ENCODE measurements around the gene POMGNT1. TPM values are rescaled to one million over a fixed set of nuclear protein-coding genes. Genes with fewer than 3 reads are reported as not detected.

Gene POMGNT1
- total and polyA plus RNA-seq, 2 of the 13 experiments (the other 11 are each of a cell fraction or from before 2014, with no cell fraction given) = 33.9 to 46.8 TPM

GRCh38 chr1:46247436-46248121 is 49.3 kb upstream of the POMGNT1 start, which contains the start of gene RAD54L:
RAD54L (plus strand) TSS chr1:46247763; CDS start chr1:46248406, 643 bp downstream.
- DNase-seq (ENCODE audit: low spot score) = peak; percentile 97
- H2AFZ ChIP-seq (ENCODE audit: low read length) = peak within 1 kb of the TSS; percentile 97
- peak; percentile 89 for ATAC-seq
- intact Hi-C loops (cut with micrococcal nuclease; ENCODE audit: unreplicated experiment) (loop anchor here (5.0 kb wide), 1 partner anchor 55 kb away; the partner anchor contains the start of genes LRRC41 and UQCRH), in situ Hi-C loops (cut with HindIII; ENCODE audit: extremely low pct_ligation_motif_present, low pct_unique_long_range_greater_than_20kb) (no loop called here)
- H3K9ac ChIP-seq (ENCODE audit: insufficient read depth, low read depth, low read length) = peak within 1 kb of the TSS; percentile 90
- peaks cover 69% of the 10 kb centered on the region for H3K4me1 ChIP-seq (ENCODE audit: insufficient read depth, low read length)
- no peaks in the 10 kb centered on the region; a peak in 1 of 5 replicates for H3K27me3 ChIP-seq (ENCODE audit: control insufficient read depth in 1 of 2, insufficient read depth in 2 of 2, low read length in 2 of 2)
- H3K4me2 ChIP-seq (ENCODE audit: low read depth, low read length) = peak within 1 kb of the TSS; percentile 94
- WGBS (ENCODE audit: low lambda C conversion rate) = 3% methylated on average over 36 of the region's 49 CpGs
- H3K9me3 ChIP-seq (ENCODE audit: low read length) = no peaks in the 10 kb centered on the region
- peak; percentile 81 for FAIRE-seq
- no TSS peak for BruUV-seq (replicated peaks)
- peak within 1 kb of the TSS; percentile 92 for H3K27ac ChIP-seq (ENCODE audit: extremely low read length, insufficient read depth, low read length)
- H3K4me3 ChIP-seq (replicated peaks in 1 of 3; ENCODE audit: insufficient read depth in 1 of 3, low read depth in 2 of 3, low read length in 3 of 3) = peak within 1 kb of the TSS; percentile 85 to 88 (median 85)
- POLR2A ChIA-PET = interaction anchor here (0.6 to 1.9 kb wide), 13 partner anchors 17 to 726 kb away, joined by 3 to 21 read pairs (median 4); partner anchors contain the start of genes LRRC41, PIK3R3, POMGNT1 and PRDX1
- no peaks in the 10 kb centered on the region for H4K20me1 ChIP-seq (ENCODE audit: insufficient read depth, low read length)
- peaks cover 11 to 27% of the 10 kb centered on the region in 2 experiments for H3K36me3 ChIP-seq (replicated peaks in 1 of 2; ENCODE audit: control insufficient read depth in 1 of 2, insufficient read depth in 2 of 2, low read length in 2 of 2)
- CTCF ChIA-PET (ENCODE audit: low intra/inter-chr PET ratio, low total read pairs) = no interaction called here
- peaks cover 29% of the 10 kb centered on the region for H3K79me2 ChIP-seq (ENCODE audit: insufficient read depth, low read length)
- peak; percentile 62; the same call in 1 of the 2 replicates for TF ChIP-seq PRDM10 (CRISPR knock-in tag; IDR thresholded peaks at IDR 0.05; ENCODE audit: low read depth)
- no peak for TF ChIP-seq ZMYM2 (CRISPR knock-in tag; IDR thresholded peaks at IDR 0.05)
- TF ChIP-seq TBP (CRISPR knock-in tag; IDR thresholded peaks at IDR 0.05) = no peak
- no peak for TF ChIP-seq FIP1L1 (IDR thresholded peaks at IDR 0.05; ENCODE audit: borderline replicate concordance, insufficient read depth, low read depth, low read length)
- TF ChIP-seq ZFP1 (CRISPR knock-in tag; IDR thresholded peaks at IDR 0.05) = 0 out of 2 replicates have a peak, but pooled peaks have one; percentile 15
- peak; percentile 90 for TF ChIP-seq POGK (CRISPR knock-in tag; conservative IDR thresholded peaks at IDR 0.05)
- no peak for TF ChIP-seq GZF1 (CRISPR knock-in tag; IDR thresholded peaks at IDR 0.05)
- TF ChIP-seq MATR3 (CRISPR knock-in tag; IDR thresholded peaks at IDR 0.05) = no peak
- TF ChIP-seq ZNF557 (CRISPR knock-in tag; IDR thresholded peaks at IDR 0.05) = no peak
- TF ChIP-seq BRF2 (CRISPR knock-in tag; IDR thresholded peaks at IDR 0.05) = no peak; the same call in 1 of the 2 replicates
- TF ChIP-seq SP1 (IDR thresholded peaks at IDR 0.05) = 0 out of 2 replicates have a peak, but pooled peaks have one; percentile 61
- peak; percentile 98 for TF ChIP-seq SP1 (CRISPR knock-in tag; IDR thresholded peaks at IDR 0.05)
- TF ChIP-seq THAP7 (CRISPR knock-in tag; IDR thresholded peaks at IDR 0.05) = no peak; the same call in 1 of the 2 replicates

All from HepG2 (cell line).